HepG2 (cell line): Measurements from ENCODE around the gene SHE. TPM values are rescaled to one million over a fixed set of nuclear protein-coding genes. Genes with fewer than 3 reads are reported as not detected.

Experiments used
- ATAC-seq: fragments of 200-7000 bp; cut with Tn5 transposase; 3 replicates; pipeline ENCODE4 v1.9.1; 2020; ENCODE audit warnings: mild to moderate bottlenecking, moderate library complexity
- BruUV-seq: library from RNA; stranded (reverse); fragments of 400-500 nt; replicated peaks from 2 replicates; lab custom pipeline; 2021; lab: Mats Ljungman, UMichigan
- CTCF ChIA-PET: fragments of 300-600 bp; formaldehyde crosslinking; extraction: SDS; loops from one replicate; lab custom pipeline; 2021; ENCODE audit warnings: low total read pairs, inconsistent platforms, low intra/inter-chr PET ratio; lab: Yijun Ruan, JAX
- POLR2A ChIA-PET: fragments of 350-600 bp; sonication (Branson Sonifier 250); formaldehyde crosslinking; loops from one replicate; lab custom pipeline; 2020; ENCODE audit warnings: antibody characterized with exemption, inconsistent platforms; lab: Yijun Ruan, JAX
- DNase-seq: peaks from one replicate; pipeline ENCODE4 v3.0.0-alpha.2; 2015; ENCODE audit warnings: low spot score
- FAIRE-seq: peaks from 3 replicates; lab custom pipeline; 2011; peaks lifted over from hg19 to GRCh38; lab: Jason Lieb, UNC
- H2AFZ ChIP-seq: one replicate; pipeline ENCODE4 v1.6.1; 2011; ENCODE audit warnings: low read length, inconsistent platforms
- H3K27ac ChIP-seq: fragments of 300-600 bp; 3 replicates; pipeline ENCODE4 v1.8.0; 2011; ENCODE audit warnings: mixed run types, mild to moderate bottlenecking, mixed read lengths, low read length, inconsistent platforms; ENCODE audit not compliant: insufficient read depth; ENCODE audit errors: extremely low read length
- H3K27me3 ChIP-seq, 2 experiments: fragments of 200-600 bp in 1 of 2; 2 replicates in 1 of 2; 3 replicates in 1 of 2; pipeline versions ENCODE4 v1.6.0 to v1.8.0; 2011; ENCODE audit warnings: low read length in 2 of 2, mild to moderate bottlenecking in 2 of 2, moderate library complexity in 2 of 2, inconsistent platforms in 1 of 2; ENCODE audit not compliant: insufficient read depth in 2 of 2, control insufficient read depth in 1 of 2
- H3K36me3 ChIP-seq, 2 experiments: fragments of 200-600 bp in 1 of 2; replicated peaks in 1 of 2; 2 replicates in 1 of 2; 3 replicates in 1 of 2; pipeline versions ENCODE4 v1.5.1 to v1.8.0; 2011; ENCODE audit warnings: low read length in 2 of 2, inconsistent platforms in 1 of 2; ENCODE audit not compliant: insufficient read depth in 2 of 2, control insufficient read depth in 1 of 2
- H3K4me1 ChIP-seq: 2 replicates; pipeline ENCODE4 v1.5.1; 2012; ENCODE audit warnings: low read length, inconsistent platforms; ENCODE audit not compliant: insufficient read depth
- H3K4me2 ChIP-seq: 2 replicates; pipeline ENCODE4 v1.6.0; 2011; ENCODE audit warnings: low read depth, low read length, inconsistent platforms
- H3K4me3 ChIP-seq, 3 experiments: fragments of 200-600 bp in 1 of 3; sonication (generic), shearing (Covaris generic) in 1 of 3; replicated peaks in 1 of 3; 2 replicates each; pipeline ENCODE4 v1.5.1; 2011 to 2016; ENCODE audit warnings: low read length in 3 of 3, inconsistent platforms in 2 of 3, low read depth in 2 of 3, mild to moderate bottlenecking in 2 of 3, control low read depth in 1 of 3, mixed read lengths in 1 of 3; ENCODE audit not compliant: insufficient read depth in 1 of 3
- H3K79me2 ChIP-seq: one replicate; pipeline ENCODE4 v1.6.1; 2011; ENCODE audit warnings: low read length, inconsistent platforms; ENCODE audit not compliant: insufficient read depth
- H3K9ac ChIP-seq: 2 replicates; pipeline ENCODE4 v1.6.0; 2011; ENCODE audit warnings: mild to moderate bottlenecking, low read depth, low read length, inconsistent platforms; ENCODE audit not compliant: insufficient read depth
- H3K9me3 ChIP-seq: 2 replicates; pipeline ENCODE4 v1.5.1; 2012; ENCODE audit warnings: mild to moderate bottlenecking, low read length
- H4K20me1 ChIP-seq: 2 replicates; pipeline ENCODE4 v1.6.0; 2011; ENCODE audit warnings: inconsistent platforms, mild to moderate bottlenecking, low read length, moderate library complexity; ENCODE audit not compliant: insufficient read depth
- DNMT1 ChIP-seq: sonication (generic); formaldehyde crosslinking; IDR thresholded peaks from 2 replicates; pipeline ENCODE4 v1.5.1; 2020; ENCODE audit warnings: mild to moderate bottlenecking, missing genetic modification reagents
- ELF4 ChIP-seq: sonication (generic); formaldehyde crosslinking; IDR thresholded peaks from 2 replicates; pipeline ENCODE4 v1.5.0; 2020; ENCODE audit warnings: missing genetic modification reagents, mild to moderate bottlenecking, moderate library complexity, borderline replicate concordance
- GLI4 ChIP-seq: sonication (generic); formaldehyde crosslinking; IDR thresholded peaks from 2 replicates; pipeline ENCODE4 v1.5.1; 2020; ENCODE audit warnings: missing genetic modification reagents, mild to moderate bottlenecking, moderate library complexity, borderline replicate concordance
- GRHL1 ChIP-seq: sonication (generic); formaldehyde crosslinking; conservative IDR thresholded peaks from 2 replicates; pipeline ENCODE4 v1.8.0; 2022; ENCODE audit warnings: missing genetic modification reagents
- KAT7 ChIP-seq: IDR thresholded peaks from 2 replicates; pipeline ENCODE4 v1.6.1; 2018; ENCODE audit warnings: borderline replicate concordance, missing compliant biosample characterization
- RCOR2 ChIP-seq: IDR thresholded peaks from 2 replicates; pipeline ENCODE4 v1.6.1; 2016; ENCODE audit warnings: missing biosample characterization, missing genetic modification reagents
- REXO4 ChIP-seq: sonication (generic); formaldehyde crosslinking; IDR thresholded peaks from 2 replicates; pipeline ENCODE4 v1.8.0; 2022; ENCODE audit warnings: missing genetic modification reagents, mild to moderate bottlenecking, borderline replicate concordance
- SNAPC4 ChIP-seq: sonication (generic); formaldehyde crosslinking; IDR thresholded peaks from 2 replicates; pipeline ENCODE4 v1.4.0; 2020; ENCODE audit warnings: mild to moderate bottlenecking, missing genetic modification reagents
- SRF ChIP-seq: IDR thresholded peaks from 2 replicates; pipeline ENCODE4 v1.6.1; 2011; ENCODE audit warnings: mild to moderate bottlenecking, low read depth, low read length, moderate library complexity
- TCF7L2 ChIP-seq: IDR thresholded peaks from 2 replicates; pipeline ENCODE4 v1.6.1; 2011; ENCODE audit warnings: mild to moderate bottlenecking, low read depth, low read length, moderate library complexity
- ZBTB3 ChIP-seq: sonication (generic); formaldehyde crosslinking; IDR thresholded peaks from 2 replicates; pipeline ENCODE4 v1.4.0; 2020; ENCODE audit warnings: low read depth, mild to moderate bottlenecking, moderate library complexity, missing genetic modification reagents, borderline replicate concordance
- ZKSCAN8 ChIP-seq: IDR thresholded peaks from 2 replicates; pipeline ENCODE4 v1.6.1; 2016; ENCODE audit warnings: borderline replicate concordance, missing genetic modification reagents, missing compliant biosample characterization
- ZNF549 ChIP-seq: sonication (generic); formaldehyde crosslinking; IDR thresholded peaks from 2 replicates; pipeline ENCODE4 v1.5.0; 2020; ENCODE audit warnings: missing genetic modification reagents
- ZNF678 ChIP-seq: sonication (generic); formaldehyde crosslinking; IDR thresholded peaks from 2 replicates; pipeline ENCODE4 v1.4.0; 2020; ENCODE audit warnings: mild to moderate bottlenecking, missing genetic modification reagents
- ZNF737 ChIP-seq: sonication (generic); formaldehyde crosslinking; IDR thresholded peaks from 2 replicates; pipeline ENCODE4 v1.5.0; 2020; ENCODE audit warnings: missing genetic modification reagents, mild to moderate bottlenecking, borderline replicate concordance
- ZNF772 ChIP-seq: sonication (generic); formaldehyde crosslinking; IDR thresholded peaks from 2 replicates; pipeline ENCODE4 v1.5.0; 2020; ENCODE audit warnings: mild to moderate bottlenecking, missing genetic modification reagents
- ZNF878 ChIP-seq: sonication (generic); formaldehyde crosslinking; IDR thresholded peaks from 2 replicates; pipeline ENCODE4 v1.8.1; 2023; ENCODE audit warnings: mild to moderate bottlenecking, missing genetic modification reagents, moderate library complexity
- ZSCAN25 ChIP-seq: sonication (generic); formaldehyde crosslinking; IDR thresholded peaks from 2 replicates; pipeline ENCODE4 v1.8.0; 2022; ENCODE audit warnings: mild to moderate bottlenecking, missing genetic modification reagents
- WGBS: methylation state at CpG from one replicate; pipeline ENCODE4 v1.1.6; 2017; ENCODE audit warnings: low lambda C conversion rate; 5-methylcytosine and 5-hydroxymethylcytosine counted together
- in situ Hi-C: cut with HindIII; loops from 2 replicates; pipeline ENCODE4 v1.10.0; 2017; ENCODE audit warnings: low pct_unique_long_range_greater_than_20kb; ENCODE audit not compliant: extremely low pct_ligation_motif_present
- intact Hi-C: fragments of 100-400 bp; cut with micrococcal nuclease; formaldehyde crosslinking; loops from one replicate; pipeline ENCODE4 v1.10.0; 2022; ENCODE audit not compliant: unreplicated experiment
- polyA plus RNA-seq, 8 experiments: library from polyadenylated mRNA; depleted of rRNA in 3 of 8; stranded (reverse) in 7 of 8; unstranded in 1 of 8; fragments of >200 nt; fragmentation: Illumina TruSeq in 4 of 8; extraction: Trizol in 4 of 8; gene quantifications; 2 replicates each; pipeline versions ENCODE4 v1.2.1 to v1.2.3, GENCODE V29; 2011 to 2016; ENCODE audit warnings: low read depth in 4 of 8, missing spikeins in 1 of 8, mixed read lengths in 1 of 8; ENCODE audit not compliant: insufficient read depth in 1 of 8
- total RNA-seq, 5 experiments: library from RNA; depleted of rRNA; stranded (reverse); fragments of >200 nt; fragmentation: Illumina TruSeq; extraction: Trizol; gene quantifications; 2 replicates each; pipeline ENCODE4 v1.2.3, GENCODE V29; 2016; ENCODE audit warnings: low read depth in 1 of 5

The SHE gene
- total and polyA plus RNA-seq, 2 of the 13 experiments (the other 11 are each of a cell fraction or from before 2014, with no cell fraction given) = not detected

- Histone ChIP-seq H2AFZ (no peak overlapping the region), H3K36me3 (no peaks in the 10 kb centered on the region), H4K20me1 (no peaks in the 10 kb centered on the region), H3K4me2 (no peak overlapping the region), H3K4me3 (no peak overlapping the region), H3K79me2 (no peaks in the 10 kb centered on the region), H3K9ac (no peak overlapping the region), H3K4me1 (peaks cover 16% of the 10 kb centered on the region), H3K27me3 (no peaks in the 10 kb centered on the region), H3K27ac (no peak overlapping the region), H3K9me3 (no peaks in the 10 kb centered on the region)
- 39% methylated on average over 10 of the region's 10 CpGs for WGBS
- DNase-seq (peak; percentile 50), ATAC-seq (peak; percentile 80), FAIRE-seq (peak; percentile 64)
- intact Hi-C loops (no loop called here), in situ Hi-C loops (no loop called here)
- POLR2A ChIA-PET = no interaction called here
- BruUV-seq = no TSS peak
- CTCF ChIA-PET = no interaction called here
- TF ChIP-seq KAT7 (CRISPR knock-in tag) = no peak
- no peak for TF ChIP-seq ZNF878 (CRISPR knock-in tag)
- TF ChIP-seq GRHL1 = no peak
- no peak for TF ChIP-seq SNAPC4 (CRISPR knock-in tag)
- no peak for TF ChIP-seq ZBTB3
- TF ChIP-seq ZNF737 = no peak
- peak; percentile 70; the same call in 1 of the 2 replicates for TF ChIP-seq RCOR2
- no peak for TF ChIP-seq ZSCAN25
- TF ChIP-seq TCF7L2 = no peak
- no peak for TF ChIP-seq GLI4 (CRISPR knock-in tag)
- TF ChIP-seq ZNF678 (CRISPR knock-in tag) = no peak
- no peak for TF ChIP-seq ZNF772 (CRISPR knock-in tag)
- no peak for TF ChIP-seq ZNF549 (CRISPR knock-in tag)
- TF ChIP-seq ELF4 (CRISPR knock-in tag) = no peak
- peak; percentile 35; the same call in 1 of the 2 replicates for TF ChIP-seq ZKSCAN8 (CRISPR knock-in tag)
- TF ChIP-seq DNMT1 (CRISPR knock-in tag) = no peak
- TF ChIP-seq SRF = no peak
- TF ChIP-seq REXO4 (CRISPR knock-in tag) = no peak
Measured at GRCh38 chr1:154469844-154470560, 32.2 kb downstream of the SHE start.
